ENCODE data around the gene SLC25A6. TPM values are rescaled to one million over a fixed set of nuclear protein-coding genes. Genes with fewer than 3 reads are reported as not detected.
"Not testable (repeated sequence)": the region's sequence is repeated elsewhere in the genome, so short reads cannot be mapped to it uniquely, and the experiment has no call there.

The SLC25A6 gene
- total and polyA plus RNA-seq, 7 experiments from 2014 or later: 238 to 597 (median 336) TPM

GRCh38 chrX:1349606-1350005 lies 42.3 kb downstream of the SLC25A6 start:
- H3K36me3 Mint-ChIP-seq: peaks cover 0 to 29% (median 0%) of the 10 kb centered on the region in 5 donors
- H3K9me3 Mint-ChIP-seq; DNase-seq; H3K27ac Mint-ChIP-seq; H3K4me1 ChIP-seq (ENCODE audit: control insufficient read depth in 2 of 2, insufficient read depth in 2 of 2, low read length in 2 of 2); H3K27me3 Mint-ChIP-seq; H3K27ac ChIP-seq (ENCODE audit: low read depth, low read length); H3K36me3 ChIP-seq (ENCODE audit: control insufficient read depth in 2 of 3, insufficient read depth in 3 of 3, low read length in 3 of 3); ATAC-seq; CTCF ChIA-PET; H3K9me3 ChIP-seq (ENCODE audit: control insufficient read depth in 2 of 3, low read length in 3 of 3); H3K4me1 Mint-ChIP-seq; H3K4me3 ChIP-seq (ENCODE audit: low read length); POLR2A ChIA-PET; intact Hi-C loops (cut with micrococcal nuclease); H3K27me3 ChIP-seq (ENCODE audit: control insufficient read depth in 2 of 2, insufficient read depth in 2 of 2, low read length in 2 of 2): not testable (repeated sequence)
- H3K4me3 Mint-ChIP-seq: peak overlapping the region in 1 of 10 donors; percentile 31

DNA sequence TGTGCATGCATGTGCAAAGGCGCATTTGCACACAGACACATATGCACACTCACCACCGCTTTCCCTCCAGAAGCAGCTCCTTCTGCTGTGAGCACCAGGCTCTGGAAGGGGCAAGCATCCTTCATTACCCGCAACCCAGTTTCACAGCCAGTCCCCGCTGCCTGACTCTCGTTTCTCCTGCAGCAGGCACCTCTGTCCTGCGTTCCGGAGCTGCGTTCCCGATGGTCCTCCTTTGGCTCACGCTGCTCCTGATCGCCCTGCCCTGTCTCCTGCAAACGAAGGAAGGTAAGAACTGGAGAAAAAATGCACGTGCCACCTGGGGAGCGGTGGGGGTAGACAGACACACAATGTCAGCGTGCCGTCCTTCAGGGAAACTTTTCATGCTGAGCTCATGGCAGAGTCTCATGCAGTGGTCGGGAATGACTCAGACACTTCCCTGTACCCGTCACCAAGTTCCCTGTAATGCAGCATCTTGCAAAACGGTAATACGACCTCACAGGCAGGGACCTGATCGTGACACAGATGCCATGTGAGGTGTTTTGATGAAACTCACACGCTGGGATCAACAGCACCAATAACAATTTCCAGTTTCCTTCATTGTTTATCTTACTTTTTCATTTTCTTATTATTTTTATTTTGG lies 50.2 kb downstream of the SLC25A6 start:
- Histone ChIP-seq H3K4me1 (ENCODE audit: control insufficient read depth in 2 of 2, insufficient read depth in 2 of 2, low read length in 2 of 2) (no peaks in the 10 kb centered on the region), H3K27me3 (ENCODE audit: control insufficient read depth in 2 of 2, insufficient read depth in 2 of 2, low read length in 2 of 2) (no peaks in the 10 kb centered on the region), H3K36me3 (ENCODE audit: control insufficient read depth in 2 of 3, insufficient read depth in 3 of 3, low read length in 3 of 3) (no peaks in the 10 kb centered on the region), H3K4me3 (ENCODE audit: low read length) (no peak overlapping the region), H3K9me3 (ENCODE audit: control insufficient read depth in 2 of 3, low read length in 3 of 3) (peaks cover 0 to 8% (median 0%) of the 10 kb centered on the region in 3 experiments), H3K27ac (ENCODE audit: low read depth, low read length) (no peak overlapping the region)
- peaks cover 0 to 9% (median 5%) of the 10 kb centered on the region in 11 donors for H3K9me3 Mint-ChIP-seq
- peaks cover 3 to 7% (median 6%) of the 10 kb centered on the region in 7 donors for H3K4me1 Mint-ChIP-seq
- DNase-seq (no peak), ATAC-seq (peak; percentile 77)
- intact Hi-C loops (cut with micrococcal nuclease): no loop called here
- no peaks in the 10 kb centered on the region for H3K27me3 Mint-ChIP-seq
- POLR2A ChIA-PET: no interaction called here
- CTCF ChIA-PET: no interaction called here
- peaks cover 0 to 56% (median 6%) of the 10 kb centered on the region in 5 donors for H3K36me3 Mint-ChIP-seq
- H3K4me3 Mint-ChIP-seq: no peak overlapping the region
- H3K27ac Mint-ChIP-seq: no peak overlapping the region

DNA sequence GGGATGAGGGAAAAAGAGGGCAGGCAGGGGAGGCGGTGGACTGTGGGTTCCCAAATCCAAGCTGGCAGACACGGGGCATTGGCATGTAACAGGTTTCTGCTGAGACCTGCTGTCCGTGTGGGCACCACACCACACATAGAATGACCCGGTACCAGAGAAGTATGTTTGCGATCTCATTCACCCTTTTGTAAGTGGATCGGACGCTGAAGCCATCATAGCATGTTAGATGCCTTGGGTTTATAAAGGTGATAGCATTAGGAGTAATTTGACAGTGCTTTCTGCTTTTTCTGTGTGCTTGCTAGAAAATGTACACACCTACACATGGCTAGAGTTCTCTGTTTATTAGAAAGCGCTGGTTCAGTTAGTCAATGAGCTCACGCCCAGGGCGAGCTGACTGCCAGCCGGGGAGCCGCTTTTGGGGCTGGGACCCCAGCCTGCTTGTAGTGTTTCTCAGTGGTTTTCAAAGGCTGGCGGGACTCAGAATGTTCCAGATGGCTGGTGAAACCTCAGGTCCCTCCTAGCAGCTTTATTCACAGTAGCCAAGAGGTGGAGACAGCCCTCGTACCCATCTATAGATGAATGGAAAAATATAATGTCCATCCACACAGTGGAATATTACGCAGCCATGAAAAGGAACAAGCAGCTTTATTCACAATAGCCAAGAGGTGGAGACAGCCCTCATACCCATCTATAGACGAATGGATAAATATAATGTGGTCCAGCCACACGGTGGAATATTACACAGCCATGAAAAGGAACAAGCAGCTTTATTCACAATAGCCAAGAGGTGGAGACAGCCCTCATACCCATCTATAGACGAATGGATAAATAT lies 54.7 kb downstream of the SLC25A6 start:
- ATAC-seq (no peak), DNase-seq (peak in 1 of 9 donors; percentile 17)
- Mint-ChIP-seq H3K36me3 (peaks cover 0 to 57% (median 6%) of the 10 kb centered on the region in 5 donors), H3K4me3 (peak overlapping the region; percentile 77 to 97 (median 84)), H3K9me3 (peaks cover 0 to 10% (median 5%) of the 10 kb centered on the region in 11 donors), H3K27me3 (peaks cover 0 to 4% (median 3%) of the 10 kb centered on the region in 5 donors), H3K4me1 (peaks cover 8 to 32% (median 9%) of the 10 kb centered on the region in 7 donors), H3K27ac (peak overlapping the region in 8 of 9 donors; percentile 0 to 89 (median 42))
- intact Hi-C loops (cut with micrococcal nuclease): loop anchor here in 1 of 2 donors (2.0 to 5.0 kb wide), 4 partner anchors 14 to 1270 kb away; partner anchors contain the start of gene SLC25A6
- Histone ChIP-seq H3K27me3 (ENCODE audit: control insufficient read depth in 2 of 2, insufficient read depth in 2 of 2, low read length in 2 of 2) (no peaks in the 10 kb centered on the region), H3K4me1 (ENCODE audit: control insufficient read depth in 2 of 2, insufficient read depth in 2 of 2, low read length in 2 of 2) (no peaks in the 10 kb centered on the region), H3K4me3 (ENCODE audit: low read length) (peak overlapping the region; percentile 38), H3K36me3 (ENCODE audit: control insufficient read depth in 2 of 3, insufficient read depth in 3 of 3, low read length in 3 of 3) (no peaks in the 10 kb centered on the region), H3K27ac (ENCODE audit: low read depth, low read length) (no peak overlapping the region), H3K9me3 (ENCODE audit: control insufficient read depth in 2 of 3, low read length in 3 of 3) (peaks cover 0 to 8% (median 0%) of the 10 kb centered on the region in 3 experiments)
- CTCF ChIA-PET: no interaction called here
- POLR2A ChIA-PET: no interaction called here

GRCh38 chrX:1336331-1336943 lies 55.5 kb downstream of the SLC25A6 start, which contains the start of gene IL3RA:
Gene IL3RA, plus strand, starts transcription at chrX:1336785. Its CDS starts 4,981 bp downstream, at chrX:1341766.
- Histone ChIP-seq H3K9me3 (ENCODE audit: control insufficient read depth in 2 of 3, low read length in 3 of 3) (peaks cover 0 to 8% (median 0%) of the 10 kb centered on the region in 3 experiments), H3K4me3 (ENCODE audit: low read length) (peak within 1 kb of the TSS; percentile 38), H3K36me3 (ENCODE audit: control insufficient read depth in 2 of 3, insufficient read depth in 3 of 3, low read length in 3 of 3) (no peaks in the 10 kb centered on the region), H3K27ac (ENCODE audit: low read depth, low read length) (no peak within 1 kb of the TSS), H3K4me1 (ENCODE audit: control insufficient read depth in 2 of 2, insufficient read depth in 2 of 2, low read length in 2 of 2) (no peaks in the 10 kb centered on the region), H3K27me3 (ENCODE audit: control insufficient read depth in 2 of 2, insufficient read depth in 2 of 2, low read length in 2 of 2) (no peaks in the 10 kb centered on the region)
- DNase-seq (peak in 4 of 9 donors; percentile 7 to 14 (median 12)), ATAC-seq (peak; percentile 79)
- ChIA-PET CTCF (no interaction called here), POLR2A (no interaction called here)
- peaks cover 0 to 10% (median 5%) of the 10 kb centered on the region in 11 donors for H3K9me3 Mint-ChIP-seq
- H3K36me3 Mint-ChIP-seq: peaks cover 0 to 50% (median 4%) of the 10 kb centered on the region in 5 donors
- H3K27ac Mint-ChIP-seq: peak within 1 kb of the TSS in 8 of 9 donors; percentile 0 to 89 (median 42)
- peaks cover 6 to 32% (median 9%) of the 10 kb centered on the region in 7 donors for H3K4me1 Mint-ChIP-seq
- peak within 1 kb of the TSS; percentile 77 to 97 (median 84) for H3K4me3 Mint-ChIP-seq
- intact Hi-C loops (cut with micrococcal nuclease): loop anchor here in 1 of 2 donors (2.0 to 5.0 kb wide), 4 partner anchors 14 to 1271 kb away; partner anchors contain the start of gene SLC25A6
- peaks cover 0 to 4% (median 3%) of the 10 kb centered on the region in 5 donors for H3K27me3 Mint-ChIP-seq

Other genes starting within 250 kb of the SLC25A6 start
- 1 to 10 TPM in 1 of 5 experiments, under 1 TPM in 2, not detected in 2; 0.40 to 7.3 (median 0.98) TPM for gene CRLF2, start 179.5 kb downstream of the SLC25A6 start, total RNA-seq
- gene CRLF2, start 179.5 kb downstream of the SLC25A6 start, polyA plus RNA-seq: under 1 TPM in 1 of 2 donors, not detected in 1; 0.19 TPM
- 10 to 100 TPM in 1 of 5 experiments, 1 to 10 TPM in 3, under 1 TPM in 1; 0.63 to 51.3 (median 1.5) TPM for gene CSF2RA, start 123.3 kb downstream of the SLC25A6 start, total RNA-seq
- under 1 TPM in 1 of 2 donors, not detected in 1; 0.26 TPM for gene CSF2RA, start 123.3 kb downstream of the SLC25A6 start, polyA plus RNA-seq
- gene IL3RA, start 55.3 kb downstream of the SLC25A6 start, total RNA-seq: 10 to 100 TPM in 2 of 5 experiments, 1 to 10 TPM in 1, not detected in 2; 7.9 to 23.7 (median 10.5) TPM
- gene IL3RA, start 55.3 kb downstream of the SLC25A6 start, polyA plus RNA-seq: under 1 TPM; 0.12 to 0.16 TPM
- 10 to 100 TPM; 30.9 to 50.0 (median 41.7) TPM for gene ASMTL, start 60.8 kb upstream of the SLC25A6 start, total RNA-seq
- 10 to 100 TPM; 41.0 to 46.0 TPM for gene ASMTL, start 60.8 kb upstream of the SLC25A6 start, polyA plus RNA-seq
- gene P2RY8, start 145.1 kb upstream of the SLC25A6 start, total RNA-seq: 100 to 1,000 TPM; 109 to 158 (median 122) TPM
- gene P2RY8, start 145.1 kb upstream of the SLC25A6 start, polyA plus RNA-seq: 100 to 1,000 TPM; 221 to 277 TPM
- gene AKAP17A, start 199.5 kb upstream of the SLC25A6 start, total RNA-seq: 100 to 1,000 TPM in 4 of 5 experiments, 10 to 100 TPM in 1; 75.7 to 165 (median 125) TPM
- 10 to 100 TPM; 19.2 to 66.9 TPM for gene AKAP17A, start 199.5 kb upstream of the SLC25A6 start, polyA plus RNA-seq
- under 1 TPM in 1 of 5 experiments, not detected in 4; 0.32 TPM for gene ASMT, start 222.9 kb upstream of the SLC25A6 start, total RNA-seq
- gene ASMT, start 222.9 kb upstream of the SLC25A6 start, polyA plus RNA-seq: not detected